Stimulated activated CD8-positive, alpha-beta memory T cell treated with anti-CD3 and anti-CD28 coated beads, Interleukin-7, amount 100 ng/mL, for 4 hours (primary cell): Measurements from ENCODE around the gene CCDC106.

ENCODE experiments used
- DNase-seq, 2 donors: peaks; one replicate each; pipeline ENCODE4 v3.0.0-alpha.2; 2020; ENCODE audit warnings: low read depth in 2 of 2

The CCDC106 gene

GRCh38 chr19:55668603-55669348, 20.8 kb downstream of the CCDC106 start:
- no peak for DNase-seq

- DNase-seq, result no peak
Measured at GRCh38 chr19:55669418-55670279, 21.6 kb downstream of the CCDC106 start.

- no peak for DNase-seq
Measured at GRCh38 chr19:55670280-55671053, 22.5 kb downstream of the CCDC106 start.

DNA sequence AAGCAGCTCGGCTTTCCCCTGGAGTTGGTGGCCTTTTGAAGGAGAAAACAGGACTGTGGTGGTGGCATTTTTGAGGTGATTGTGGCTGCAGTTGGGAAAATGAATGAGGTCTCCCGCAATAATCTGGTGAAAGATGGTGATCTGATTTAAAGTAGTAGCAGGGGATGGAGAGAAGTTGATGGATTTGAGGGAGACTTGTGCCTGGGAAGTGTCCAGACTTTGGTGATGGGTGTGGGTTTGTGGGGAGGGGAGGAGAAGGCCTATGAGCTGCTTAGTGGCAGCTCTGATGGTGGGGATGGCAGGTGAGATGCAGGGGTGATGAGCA, 23.0 kb downstream of the CCDC106 start:
- no peak for DNase-seq

GRCh38 chr19:55672418-55672817, 24.4 kb downstream of the CCDC106 start:
- no peak for DNase-seq

DNA sequence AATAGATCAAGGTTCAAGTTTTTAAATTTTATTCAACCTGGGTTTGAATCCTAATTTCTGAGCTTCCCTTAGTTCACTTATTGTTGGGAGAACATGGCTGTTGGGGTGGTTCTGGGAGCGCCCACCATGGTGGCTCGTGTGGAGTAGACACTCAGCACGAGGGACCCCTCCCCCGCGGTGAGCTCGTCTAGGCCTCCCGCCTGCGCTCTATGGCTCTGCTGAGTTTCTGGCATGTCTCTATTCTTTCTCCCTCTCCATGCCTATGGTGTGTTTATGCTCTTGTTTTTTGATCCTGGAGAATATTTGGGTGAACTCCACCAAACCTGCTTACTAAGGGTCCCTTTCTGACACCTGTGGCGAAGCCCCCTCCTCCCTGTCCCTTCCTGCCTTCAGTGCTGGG, 25.5 kb downstream of the CCDC106 start:
- DNase-seq, result no peak

- no peak for DNase-seq
Measured at GRCh38 chr19:55673889-55674288, 25.9 kb downstream of the CCDC106 start.

DNA sequence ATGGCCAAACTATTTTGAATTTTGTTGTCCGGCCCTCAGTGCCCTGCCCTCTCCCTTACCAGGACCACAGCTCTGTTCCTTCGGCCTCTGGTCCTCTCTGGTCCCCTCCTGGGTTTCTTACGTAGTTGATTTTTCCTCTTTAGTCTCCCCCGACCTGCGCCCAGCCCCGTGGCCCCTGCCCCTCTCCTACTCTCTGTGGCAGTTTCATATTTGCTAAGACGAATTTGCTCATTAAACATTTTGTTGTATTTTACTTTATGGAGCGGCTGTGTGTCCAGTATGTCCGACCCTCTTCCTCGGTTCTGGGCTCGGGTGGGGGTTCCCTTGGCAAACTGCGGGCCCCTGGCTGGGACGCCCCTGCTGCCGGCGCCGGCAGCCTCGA, 26.4 kb downstream of the CCDC106 start:
- DNase-seq, result no peak

DNA sequence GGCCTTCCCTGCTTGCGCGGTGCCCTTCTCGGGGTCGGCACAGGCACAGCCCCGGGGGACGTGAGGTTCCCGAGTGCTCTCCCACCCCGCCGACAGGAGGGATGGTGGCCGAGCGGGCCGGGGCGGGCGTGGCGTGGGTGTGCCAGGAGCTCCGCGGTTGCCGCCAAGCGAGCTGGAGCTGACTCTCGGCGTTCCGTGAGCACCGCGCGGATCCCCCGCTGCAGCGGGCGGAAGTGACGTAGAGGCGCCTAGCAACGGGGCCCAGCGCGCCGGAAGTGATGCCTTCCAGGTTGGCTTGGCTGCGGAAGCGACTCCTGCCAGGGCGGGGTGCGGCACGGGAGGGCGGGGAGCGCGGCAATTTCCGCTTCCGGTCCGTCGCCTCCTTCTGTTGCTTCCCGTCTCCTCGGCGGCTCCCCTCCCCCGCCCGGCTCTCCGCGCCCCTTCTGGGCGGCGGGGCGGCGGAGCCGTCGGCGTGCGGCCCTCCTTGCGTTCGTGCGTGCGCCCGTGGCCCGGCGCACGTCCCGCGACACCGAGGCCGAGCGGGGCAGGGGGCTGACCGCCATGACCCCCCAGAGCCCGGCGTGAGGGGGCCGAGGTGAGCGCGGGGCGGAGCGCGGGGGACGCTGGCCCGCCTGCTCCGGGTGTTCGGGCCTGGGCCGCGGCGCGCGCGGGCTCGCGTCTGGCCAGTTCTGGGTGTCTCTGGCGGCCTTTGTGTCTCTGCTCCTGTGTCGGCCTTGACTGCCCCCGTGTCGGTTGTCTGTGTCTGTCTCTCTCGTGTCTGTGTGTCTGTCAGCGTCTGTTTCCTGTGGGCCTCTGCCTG, 27.0 kb downstream of the CCDC106 start, which contains the start of gene EPN1:
Gene EPN1, plus strand, starts transcription at position 386 of the 820 bp plus-strand sequence. CDS start 3,402 bp downstream, outside the sequence.
- DNase-seq, result peak; percentile 94 to 98

GRCh38 chr19:55675661-55676354, 27.8 kb downstream of the CCDC106 start:
- no peak for DNase-seq

DNA sequence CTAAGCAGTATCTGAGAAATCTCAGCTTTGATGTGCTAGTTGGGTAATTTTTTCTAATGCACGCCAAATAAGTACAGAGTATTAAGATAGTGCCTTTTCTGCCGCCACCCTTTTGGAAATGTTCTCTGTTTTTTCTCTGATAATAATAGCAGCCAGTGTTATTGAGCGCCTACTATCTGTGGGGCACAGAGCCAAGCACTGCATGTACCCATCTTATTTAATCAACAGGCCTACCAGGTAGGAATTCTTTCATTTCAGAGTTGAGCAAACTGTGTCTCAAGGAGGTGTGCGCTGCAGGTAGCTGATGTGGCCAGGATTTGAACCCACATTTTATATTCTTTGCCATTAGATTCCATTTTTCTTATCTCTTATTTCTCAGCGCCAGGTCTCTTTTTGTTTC, 28.4 kb downstream of the CCDC106 start:
- no peak for DNase-seq

DNA sequence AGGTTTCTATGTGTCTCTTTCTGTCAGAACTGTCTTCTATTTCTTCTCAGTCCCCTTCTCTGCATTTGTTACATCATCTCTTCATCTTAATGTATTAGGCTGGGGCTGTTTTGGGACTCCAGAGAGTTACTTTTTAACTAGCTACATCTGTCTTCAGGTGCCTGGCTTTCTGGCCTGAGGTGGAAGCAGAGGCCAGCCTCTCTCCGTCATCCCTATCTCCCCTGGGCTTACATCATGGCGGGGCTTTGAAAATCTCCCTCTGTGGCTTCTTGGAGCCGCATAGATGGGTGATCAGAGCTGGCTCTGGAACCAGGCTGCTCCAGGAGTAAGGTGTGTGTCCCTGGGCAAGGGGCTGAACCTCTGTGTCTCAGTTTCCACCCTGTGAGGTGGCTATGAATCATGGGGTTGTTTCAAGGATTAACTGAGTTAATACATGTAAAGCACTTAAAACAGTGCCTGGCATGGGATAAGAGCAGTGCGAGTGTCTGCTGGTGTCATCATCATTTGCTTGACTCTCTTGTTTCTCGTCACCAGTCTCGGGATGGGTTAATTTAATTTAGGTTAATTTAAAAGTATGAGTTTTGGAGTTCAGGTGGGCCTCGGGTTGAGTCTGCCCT, 29.0 kb downstream of the CCDC106 start:
- DNase-seq, result no peak

- no peak for DNase-seq
Measured at GRCh38 chr19:55677572-55678028, 29.6 kb downstream of the CCDC106 start.

DNA sequence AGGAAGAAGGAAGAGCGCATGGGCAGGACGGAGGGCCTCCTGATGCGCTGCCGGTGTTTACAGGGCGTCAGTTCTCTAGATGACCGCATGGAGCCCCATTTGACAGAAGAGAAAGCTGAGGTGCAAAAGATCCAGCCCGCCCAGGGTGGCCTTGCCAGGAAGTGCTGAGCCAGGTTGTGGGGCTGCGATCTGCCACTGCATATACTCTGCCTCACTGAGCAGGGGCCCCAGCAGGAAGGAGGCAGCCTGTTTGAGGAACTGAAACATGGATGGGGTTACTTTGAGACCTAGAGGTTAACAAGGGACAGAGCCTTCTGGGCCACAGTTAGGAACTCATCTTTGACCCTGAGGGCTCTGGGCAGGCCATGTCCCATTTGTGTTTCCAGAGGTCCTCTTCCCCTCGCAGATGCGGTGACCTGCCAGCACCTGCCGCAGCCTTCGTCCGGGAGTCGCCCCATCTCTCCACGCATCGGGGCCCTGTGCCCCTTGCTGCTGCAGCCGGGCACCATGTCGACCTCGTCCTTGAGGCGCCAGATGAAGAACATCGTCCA, 30.2 kb downstream of the CCDC106 start:
- no peak for DNase-seq

DNA sequence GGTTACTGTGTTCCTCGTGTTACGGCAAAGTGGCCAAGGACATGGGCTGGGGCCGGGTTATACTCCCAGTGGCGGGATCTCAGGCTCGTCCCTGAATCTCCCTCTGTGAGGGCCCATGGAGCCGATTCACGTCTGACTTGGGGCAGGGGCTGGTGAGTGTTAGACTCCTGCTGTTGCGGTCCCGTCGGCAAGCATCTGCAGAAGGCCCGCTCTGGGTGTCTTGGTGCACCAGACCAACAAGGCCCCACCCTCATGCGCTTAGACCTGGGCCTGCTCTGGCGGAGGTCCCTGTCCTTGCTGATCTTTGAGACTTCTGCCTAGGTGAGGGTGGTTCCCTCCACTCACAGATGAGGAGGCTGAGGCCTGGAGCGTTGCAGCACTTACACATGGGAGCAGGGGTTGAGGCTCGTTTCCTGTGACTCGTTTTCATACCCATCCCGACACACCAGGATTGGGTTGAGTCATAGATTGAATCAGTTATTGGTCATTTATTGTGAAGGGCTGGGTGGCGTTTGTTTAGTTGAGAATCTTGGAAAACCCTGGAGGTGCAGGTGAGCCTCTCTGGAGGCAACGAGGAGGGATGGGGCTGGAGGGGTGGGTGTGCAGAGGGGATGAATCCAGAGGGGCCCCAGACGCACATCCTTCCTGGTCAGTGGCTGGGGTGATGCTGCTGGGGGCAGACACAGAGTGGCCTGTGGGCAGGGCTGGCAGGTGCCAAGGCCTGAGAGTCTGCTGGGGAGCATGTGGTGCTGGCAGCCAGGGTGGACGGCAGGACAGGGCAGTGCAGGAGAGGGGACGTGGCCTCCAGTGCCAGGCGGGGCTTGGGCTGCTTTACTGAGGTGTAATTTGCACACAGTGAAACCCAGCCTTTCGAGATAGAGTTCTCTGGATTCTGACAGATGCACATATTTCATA, 31.6 kb downstream of the CCDC106 start:
- DNase-seq, result no peak

- DNase-seq, result no peak
Measured at GRCh38 chr19:55680339-55681130, 32.5 kb downstream of the CCDC106 start.

DNA sequence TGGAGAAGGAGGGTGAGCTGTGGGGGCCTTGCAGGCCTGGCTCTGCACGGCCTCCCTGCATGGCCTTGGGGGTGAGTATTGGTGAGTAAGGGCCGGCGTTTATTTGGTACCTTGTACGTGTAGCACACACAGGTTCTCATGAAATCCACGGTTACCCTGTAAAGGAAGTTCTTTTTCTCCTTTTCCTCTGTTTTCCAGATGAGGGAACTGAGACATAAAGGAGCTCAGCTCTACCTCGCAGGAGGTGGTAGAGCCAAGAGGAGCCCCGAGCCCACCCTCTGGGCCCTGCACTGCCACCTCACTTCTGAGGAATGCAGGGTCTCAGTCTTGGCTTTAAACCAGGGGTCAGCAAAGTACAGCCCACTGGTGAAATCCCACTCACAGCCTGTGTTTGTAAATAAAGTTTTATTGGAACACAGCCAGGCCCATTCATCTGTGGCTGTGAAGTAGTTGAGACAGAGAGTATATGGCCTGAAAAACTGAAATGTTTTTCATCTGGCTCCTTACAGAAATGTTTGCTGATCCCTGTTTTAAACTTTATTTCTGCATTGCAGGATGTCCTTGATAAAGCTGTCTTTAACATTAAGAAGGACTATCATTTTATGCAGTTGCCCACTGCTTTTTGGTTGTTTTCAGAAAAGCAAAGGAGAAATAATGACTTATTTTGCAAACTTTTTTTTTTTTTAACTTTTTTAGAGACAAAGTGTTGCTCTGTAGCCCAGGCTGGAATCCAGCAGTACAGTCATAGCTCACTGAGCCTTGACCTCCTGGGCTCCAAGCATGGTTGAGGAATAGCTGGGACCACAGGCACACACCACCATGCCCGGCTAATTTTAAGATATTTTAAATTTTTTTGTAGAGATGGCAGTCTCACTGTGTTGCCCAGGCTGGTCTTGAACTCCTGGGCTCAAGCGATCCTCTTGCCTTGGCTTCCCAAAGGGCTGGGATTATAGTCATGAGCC, 33.4 kb downstream of the CCDC106 start:
- DNase-seq, result no peak
